Upper lobe of right lung (tissue), 1 donor: ENCODE results near the gene GABRG3. TPM values are rescaled to one million over a fixed set of nuclear protein-coding genes. Genes with fewer than 3 reads are reported as not detected.

Experiments used
- ATAC-seq: fragments of 200-7000 bp; cut with Tn5 transposase; one replicate; pipeline ENCODE4 v1.9.1; 2020; ENCODE audit warnings: mild to moderate bottlenecking, moderate library complexity
- DNase-seq: peaks from one replicate; pipeline ENCODE4 v3.0.0-alpha.2; 2020
- H3K27ac ChIP-seq: fragments of 200-600 bp; one replicate; pipeline ENCODE4 v1.8.0; 2022
- H3K27me3 ChIP-seq: fragments of 200-600 bp; one replicate; pipeline ENCODE4 v1.8.0; 2022; ENCODE audit warnings: mild to moderate bottlenecking
- H3K36me3 ChIP-seq: fragments of 200-600 bp; one replicate; pipeline ENCODE4 v1.8.0; 2022
- H3K4me1 ChIP-seq: fragments of 200-600 bp; one replicate; pipeline ENCODE4 v1.8.0; 2022
- H3K4me3 ChIP-seq: fragments of 200-600 bp; one replicate; pipeline ENCODE4 v1.8.0; 2022; ENCODE audit warnings: mild to moderate bottlenecking
- H3K9me3 ChIP-seq: fragments of 200-600 bp; one replicate; pipeline ENCODE4 v1.8.0; 2022
- CTCF ChIP-seq: fragments of 200-600 bp; IDR thresholded peaks from one replicate; pipeline ENCODE4 v1.8.0; 2022; ENCODE audit warnings: antibody characterized with exemption
- intact Hi-C: fragments of 100-400 bp; cut with DNase I; formaldehyde crosslinking; loops from one replicate; pipeline ENCODE4 v1.11.0; 2022
- total RNA-seq: library from RNA; stranded (reverse); fragmentation: NEBNext Ultra II Directional; extraction: Animal tissue kit (Norgen Biotek cat#: 25700); gene quantifications from one replicate; pipeline ENCODE4 v1.2.1, GENCODE V29; 2021
- donor health status: DM: no; HTN: yes; CAD: no; lungs with severe emphysema.

Gene GABRG3
- total RNA-seq, 1 donor from 2014 or later = not detected

- Histone ChIP-seq H3K4me1 (no peaks in the 10 kb centered on the region), H3K27ac (no peak overlapping the region), H3K36me3 (no peaks in the 10 kb centered on the region), H3K27me3 (peaks cover 2% of the 10 kb centered on the region), H3K9me3 (no peaks in the 10 kb centered on the region), H3K4me3 (no peak overlapping the region)
- no peak for DNase-seq
- intact Hi-C loops = no loop called here
- TF ChIP-seq CTCF = no peak
- ATAC-seq = no peak
Measured at GRCh38 chr15:26943866-26944265, 27.1 kb upstream of the GABRG3 start.

- Histone ChIP-seq H3K27ac (no peak overlapping the region), H3K27me3 (no peaks in the 10 kb centered on the region), H3K4me3 (no peak overlapping the region), H3K36me3 (no peaks in the 10 kb centered on the region), H3K4me1 (no peaks in the 10 kb centered on the region), H3K9me3 (no peaks in the 10 kb centered on the region)
- ATAC-seq = no peak
- DNase-seq = no peak
- no peak for TF ChIP-seq CTCF
- intact Hi-C loops = no loop called here
Measured at GRCh38 chr15:26945046-26945445, 25.9 kb upstream of the GABRG3 start.

GRCh38 chr15:26950001-26950400 is 21.0 kb upstream of the GABRG3 start:
- ATAC-seq (no peak), DNase-seq (no peak)
- no peaks in the 10 kb centered on the region for H3K4me1 ChIP-seq
- H3K4me3 ChIP-seq = no peak overlapping the region
- H3K27ac ChIP-seq = no peak overlapping the region
- intact Hi-C loops = no loop called here
- H3K27me3 ChIP-seq = no peaks in the 10 kb centered on the region
- TF ChIP-seq CTCF = no peak
- H3K36me3 ChIP-seq = no peaks in the 10 kb centered on the region
- no peaks in the 10 kb centered on the region for H3K9me3 ChIP-seq

GRCh38 chr15:26954403-26954802 is 16.6 kb upstream of the GABRG3 start:
- TF ChIP-seq CTCF = no peak
- DNase-seq (no peak), ATAC-seq (no peak)
- no peak overlapping the region for H3K4me3 ChIP-seq
- no peaks in the 10 kb centered on the region for H3K9me3 ChIP-seq
- no peaks in the 10 kb centered on the region for H3K27me3 ChIP-seq
- intact Hi-C loops = no loop called here
- no peaks in the 10 kb centered on the region for H3K4me1 ChIP-seq
- no peak overlapping the region for H3K27ac ChIP-seq
- no peaks in the 10 kb centered on the region for H3K36me3 ChIP-seq

- Histone ChIP-seq H3K4me3 (no peak overlapping the region), H3K36me3 (no peaks in the 10 kb centered on the region), H3K27me3 (peaks cover 26% of the 10 kb centered on the region), H3K4me1 (no peaks in the 10 kb centered on the region), H3K9me3 (no peaks in the 10 kb centered on the region), H3K27ac (no peak overlapping the region)
- ATAC-seq (no peak), DNase-seq (no peak)
- intact Hi-C loops = no loop called here
- TF ChIP-seq CTCF = no peak
Measured at GRCh38 chr15:26967719-26968269, 3.2 kb upstream of the GABRG3 start.

GRCh38 chr15:26968806-26969205 is 2.2 kb upstream of the GABRG3 start:
- Histone ChIP-seq H3K4me3 (no peak overlapping the region), H3K27me3 (peaks cover 26% of the 10 kb centered on the region), H3K36me3 (no peaks in the 10 kb centered on the region), H3K4me1 (no peaks in the 10 kb centered on the region), H3K27ac (no peak overlapping the region), H3K9me3 (no peaks in the 10 kb centered on the region)
- DNase-seq (no peak), ATAC-seq (no peak)
- no peak for TF ChIP-seq CTCF
- intact Hi-C loops = no loop called here
